Keratinocyte (primary cell): ENCODE data around the gene SSBP4. TPM values are rescaled to one million over a fixed set of nuclear protein-coding genes. Genes with fewer than 3 reads are reported as not detected.

Experiments used
- DNase-seq: peaks from one replicate; pipeline ENCODE4 v3.0.0-alpha.2; 2011; ENCODE audit warnings: low read depth, missing footprints, low spot score
- FAIRE-seq: peaks from 2 replicates; lab custom pipeline; 2011; peaks lifted over from hg19 to GRCh38; lab: Jason Lieb, UNC
- H2AFZ ChIP-seq: 2 replicates; pipeline ENCODE4 v1.6.0; 2012; ENCODE audit warnings: low read length, control low read depth, inconsistent platforms; ENCODE audit not compliant: control insufficient read depth
- H3K27ac ChIP-seq: 2 replicates; pipeline ENCODE4 v1.5.1; 2011; ENCODE audit warnings: low read length; ENCODE audit not compliant: control insufficient read depth, insufficient read depth
- H3K27me3 ChIP-seq: 3 replicates; pipeline ENCODE4 v1.6.0; 2011; ENCODE audit warnings: low read length; ENCODE audit not compliant: control insufficient read depth, insufficient read depth; ENCODE audit errors: extremely low read depth
- H3K36me3 ChIP-seq, 2 experiments: 2 replicates in 1 of 2; 3 replicates in 1 of 2; pipeline ENCODE4 v1.5.1; 2011; ENCODE audit warnings: low read length in 2 of 2, mild to moderate bottlenecking in 1 of 2; ENCODE audit not compliant: control insufficient read depth in 2 of 2, insufficient read depth in 2 of 2; ENCODE audit errors: extremely low read depth in 1 of 2
- H3K4me1 ChIP-seq: 3 replicates; pipeline ENCODE4 v1.5.1; 2011; ENCODE audit warnings: low read length; ENCODE audit not compliant: control insufficient read depth, insufficient read depth; ENCODE audit errors: extremely low read depth
- H3K4me2 ChIP-seq: 3 replicates; pipeline ENCODE4 v1.6.0; 2011; ENCODE audit warnings: low read depth, low read length; ENCODE audit not compliant: control insufficient read depth, insufficient read depth; ENCODE audit errors: extremely low read depth
- H3K4me3 ChIP-seq, 3 experiments: fragments of 200-600 bp in 1 of 3; sonication (generic) in 1 of 3; 2 replicates in 2 of 3; 3 replicates in 1 of 3; pipeline ENCODE4 v1.5.1; 2011 to 2016; ENCODE audit warnings: low read length in 3 of 3, mild to moderate bottlenecking in 3 of 3, control low read depth in 2 of 3, inconsistent platforms in 1 of 3, low read depth in 1 of 3, mixed read lengths in 1 of 3, mixed run types in 1 of 3, moderate library complexity in 1 of 3; ENCODE audit not compliant: control insufficient read depth in 2 of 3, insufficient read depth in 2 of 3; ENCODE audit errors: extremely low read depth in 1 of 3
- H3K79me2 ChIP-seq: 2 replicates; pipeline ENCODE4 v1.6.0; 2012; ENCODE audit warnings: low read length; ENCODE audit not compliant: control insufficient read depth, insufficient read depth
- H3K9ac ChIP-seq: 3 replicates; pipeline ENCODE4 v1.6.0; 2011; ENCODE audit warnings: low read length; ENCODE audit not compliant: control insufficient read depth, insufficient read depth; ENCODE audit errors: extremely low read depth
- H3K9me1 ChIP-seq: 3 replicates; pipeline ENCODE4 v1.6.0; 2011; ENCODE audit warnings: low read length; ENCODE audit not compliant: control insufficient read depth, insufficient read depth; ENCODE audit errors: extremely low read depth
- H3K9me3 ChIP-seq: 2 replicates; pipeline ENCODE4 v1.5.1; 2012; ENCODE audit warnings: low read depth, low read length; ENCODE audit not compliant: control insufficient read depth
- H4K20me1 ChIP-seq: 3 replicates; pipeline ENCODE4 v1.6.0; 2011; ENCODE audit warnings: low read length; ENCODE audit not compliant: control insufficient read depth, insufficient read depth; ENCODE audit errors: extremely low read depth
- EZH2 ChIP-seq: IDR thresholded peaks from one replicate; pipeline ENCODE4 v1.6.1; 2012; ENCODE audit warnings: inconsistent platforms, mild to moderate bottlenecking, low read length, moderate library complexity
- dilution Hi-C: fragments of 300-500 bp; cut with MboI; formaldehyde crosslinking; loops from one replicate; pipeline ENCODE4 v1.7.0; 2020; ENCODE audit warnings: low sequenced_read_pairs; ENCODE audit not compliant: extremely low pct_ligation_motif_present
- polyA plus RNA-seq, 5 experiments: library from polyadenylated mRNA; depleted of rRNA in 3 of 5; stranded (reverse) in 3 of 5; stranded (forward) in 1 of 5; unstranded in 1 of 5; fragments of >200 nt; gene quantifications; 1 replicate in 1 of 5; 2 replicates in 3 of 5; 3 replicates in 1 of 5; pipeline versions ENCODE4 v1.2.1 to v1.2.3, GENCODE V29; 2011 to 2012; ENCODE audit warnings: missing spikeins in 2 of 5, low read depth in 1 of 5, low replicate concordance in 1 of 5
- TF ChIP-seq, protein P1 (sequence below), 3 experiments: IDR thresholded peaks in 1 of 3; conservative IDR thresholded peaks in 1 of 3; optimal IDR thresholded peaks in 1 of 3; 2 replicates in 2 of 3; 3 replicates in 1 of 3; pipeline versions ENCODE3 to v1.5.1; 2011; ENCODE audit warnings: low read length in 3 of 3, mild to moderate bottlenecking in 3 of 3, moderate library complexity in 2 of 3, control low read depth in 1 of 3, inconsistent platforms in 1 of 3; ENCODE audit not compliant: insufficient read depth in 2 of 3; ENCODE audit errors: extremely low read depth in 1 of 3

The SSBP4 gene
- polyA plus RNA-seq, 1 donor (not counting 4 experiments of a cell fraction or from before 2014, with no cell fraction given) = 7.5 TPM

DNA sequence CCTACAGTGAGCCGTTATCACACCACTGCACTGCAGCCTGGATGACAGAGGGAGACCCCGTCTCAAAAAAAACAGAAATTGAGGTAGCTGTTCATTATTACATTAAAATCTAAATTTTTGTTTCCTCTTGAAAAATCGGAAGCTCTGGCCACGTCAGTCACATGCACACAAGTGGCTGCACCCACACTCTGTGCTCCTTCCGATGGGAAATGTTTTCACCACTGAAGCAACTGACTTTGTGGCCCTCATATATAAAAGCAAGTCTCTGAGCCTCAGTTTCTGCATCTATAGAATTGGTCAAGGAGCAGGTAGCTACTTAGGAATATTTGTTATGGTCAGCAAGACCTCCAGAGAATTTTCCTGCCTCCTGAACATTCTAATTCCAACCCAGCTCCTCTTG, 26.3 kb upstream of the SSBP4 start:
- H3K4me1 ChIP-seq = no peaks in the 10 kb centered on the region
- FAIRE-seq = no peak
- no peak overlapping the region for H3K9ac ChIP-seq
- DNase-seq = no peak
- dilution Hi-C loops = no loop called here
- TF ChIP-seq, protein P1, sequence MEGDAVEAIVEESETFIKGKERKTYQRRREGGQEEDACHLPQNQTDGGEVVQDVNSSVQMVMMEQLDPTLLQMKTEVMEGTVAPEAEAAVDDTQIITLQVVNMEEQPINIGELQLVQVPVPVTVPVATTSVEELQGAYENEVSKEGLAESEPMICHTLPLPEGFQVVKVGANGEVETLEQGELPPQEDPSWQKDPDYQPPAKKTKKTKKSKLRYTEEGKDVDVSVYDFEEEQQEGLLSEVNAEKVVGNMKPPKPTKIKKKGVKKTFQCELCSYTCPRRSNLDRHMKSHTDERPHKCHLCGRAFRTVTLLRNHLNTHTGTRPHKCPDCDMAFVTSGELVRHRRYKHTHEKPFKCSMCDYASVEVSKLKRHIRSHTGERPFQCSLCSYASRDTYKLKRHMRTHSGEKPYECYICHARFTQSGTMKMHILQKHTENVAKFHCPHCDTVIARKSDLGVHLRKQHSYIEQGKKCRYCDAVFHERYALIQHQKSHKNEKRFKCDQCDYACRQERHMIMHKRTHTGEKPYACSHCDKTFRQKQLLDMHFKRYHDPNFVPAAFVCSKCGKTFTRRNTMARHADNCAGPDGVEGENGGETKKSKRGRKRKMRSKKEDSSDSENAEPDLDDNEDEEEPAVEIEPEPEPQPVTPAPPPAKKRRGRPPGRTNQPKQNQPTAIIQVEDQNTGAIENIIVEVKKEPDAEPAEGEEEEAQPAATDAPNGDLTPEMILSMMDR (optimal IDR thresholded peaks at IDR 0.05 in 1 of 3, IDR thresholded peaks at IDR 0.05 in 1 of 3, conservative IDR thresholded peaks at IDR 0.05 in 1 of 3; ENCODE audit: extremely low read depth in 1 of 3, insufficient read depth in 2 of 3, low read length in 3 of 3) = no peak
- no peak for TF ChIP-seq EZH2
- H3K9me3 ChIP-seq = no peaks in the 10 kb centered on the region
- H3K27ac ChIP-seq = no peak overlapping the region
- no peak overlapping the region for H2AFZ ChIP-seq
- no peaks in the 10 kb centered on the region for H3K79me2 ChIP-seq
- H3K4me3 ChIP-seq = no peak overlapping the region
- H4K20me1 ChIP-seq = no peaks in the 10 kb centered on the region
- no peak overlapping the region for H3K4me2 ChIP-seq
- no peaks in the 10 kb centered on the region for H3K36me3 ChIP-seq
- peaks cover 28% of the 10 kb centered on the region for H3K27me3 ChIP-seq
- no peaks in the 10 kb centered on the region for H3K9me1 ChIP-seq

DNA sequence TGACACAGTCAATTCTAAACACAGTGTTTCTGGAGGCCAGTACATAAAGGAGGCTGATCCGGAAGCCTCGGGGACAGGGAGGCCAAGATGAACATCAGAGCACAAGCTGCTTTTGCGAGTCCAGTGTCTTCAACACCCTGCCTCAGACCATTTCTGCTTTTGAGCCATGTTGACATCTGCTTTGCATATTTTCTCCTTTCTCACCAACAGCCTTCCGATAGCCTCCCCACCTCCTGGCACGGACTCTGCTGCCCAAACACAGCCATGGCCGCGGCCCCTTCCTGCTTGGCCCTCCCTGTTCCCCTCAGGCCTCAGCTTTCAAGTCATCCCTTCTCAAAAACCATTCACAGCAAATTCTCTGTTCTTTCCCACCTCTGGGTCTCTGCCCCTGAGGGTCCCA, 25.4 kb upstream of the SSBP4 start:
- no peak for FAIRE-seq
- Histone ChIP-seq H4K20me1 (no peaks in the 10 kb centered on the region), H3K4me3 (no peak overlapping the region), H3K27ac (no peak overlapping the region), H3K27me3 (peaks cover 27% of the 10 kb centered on the region), H3K4me1 (no peaks in the 10 kb centered on the region), H3K79me2 (no peaks in the 10 kb centered on the region), H3K9me1 (no peaks in the 10 kb centered on the region), H3K36me3 (no peaks in the 10 kb centered on the region), H3K9me3 (no peaks in the 10 kb centered on the region), H3K4me2 (no peak overlapping the region), H2AFZ (no peak overlapping the region), H3K9ac (no peak overlapping the region)
- TF ChIP-seq EZH2 = no peak
- TF ChIP-seq, protein P1 (optimal IDR thresholded peaks at IDR 0.05 in 1 of 3, IDR thresholded peaks at IDR 0.05 in 1 of 3, conservative IDR thresholded peaks at IDR 0.05 in 1 of 3; ENCODE audit: extremely low read depth in 1 of 3, insufficient read depth in 2 of 3, low read length in 3 of 3) = no peak
- no peak for DNase-seq
- dilution Hi-C loops = no loop called here
